NCI-H2227 (cell line): ENCODE measurements around the gene KRTAP29-1.
A peak's percentile ranks its signal among the peaks of the same experiment; 100 is the strongest.

Experiments
- DNase-seq: peaks from one replicate; lab custom pipeline; 2025; ENCODE audit not compliant: unreplicated experiment; lab: John Stamatoyannopoulos, UW

Gene KRTAP29-1

GRCh38 chr17:41329279-41329948 lies 26.8 kb upstream of the KRTAP29-1 start:
- peak; percentile 40 for DNase-seq

- DNase-seq: no peak
These were observed 25.6 kb upstream of the KRTAP29-1 start for GRCh38 chr17:41328207-41328606.

- no peak for DNase-seq
These were observed 24.9 kb upstream of the KRTAP29-1 start for GRCh38 chr17:41327411-41328120.

- DNase-seq: no peak
These were observed 23.8 kb upstream of the KRTAP29-1 start for GRCh38 chr17:41326173-41327145.

- no peak for DNase-seq
These were observed 23.0 kb upstream of the KRTAP29-1 start for GRCh38 chr17:41325611-41326010.

- DNase-seq: no peak
These were observed 22.5 kb upstream of the KRTAP29-1 start for GRCh38 chr17:41325126-41325525.

- DNase-seq: peak; percentile 9
These were observed 21.8 kb upstream of the KRTAP29-1 start for GRCh38 chr17:41324180-41325075.

GRCh38 chr17:41322903-41323895 lies 20.5 kb upstream of the KRTAP29-1 start:
- no peak for DNase-seq

- peak; percentile 53 for DNase-seq
These were observed 19.6 kb upstream of the KRTAP29-1 start for GRCh38 chr17:41322094-41322902.

- no peak for DNase-seq
These were observed 15.6 kb upstream of the KRTAP29-1 start for GRCh38 chr17:41318231-41318630.

GRCh38 chr17:41315814-41316445 lies 13.3 kb upstream of the KRTAP29-1 start:
- peak; percentile 20 for DNase-seq

GRCh38 chr17:41315204-41315794 lies 12.6 kb upstream of the KRTAP29-1 start, which contains the start of gene KRTAP17-1:
TSS of gene KRTAP17-1 (minus strand) at chr17:41315710. CDS start at chr17:41315650, 60 bp downstream.
- DNase-seq: no peak

- DNase-seq: no peak
These were observed 8.5 kb upstream of the KRTAP29-1 start for GRCh38 chr17:41311111-41311510.

- DNase-seq: no peak
These were observed 6.3 kb upstream of the KRTAP29-1 start, which contains the start of gene KRTAP16-1 for GRCh38 chr17:41308918-41309359. TSS of gene KRTAP16-1 (minus strand) at chr17:41309309. CDS start at chr17:41309253, 56 bp downstream.

- no peak for DNase-seq
These were observed 5.7 kb upstream of the KRTAP29-1 start for GRCh38 chr17:41308251-41308917.

- DNase-seq: no peak
These were observed 5.0 kb upstream of the KRTAP29-1 start for GRCh38 chr17:41307647-41308046.

GRCh38 chr17:41304091-41304490 lies 1.4 kb upstream of the KRTAP29-1 start:
- DNase-seq: no peak
